ENCODE results near the gene ENTREP3. TPM values are rescaled to one million over a fixed set of nuclear protein-coding genes. Genes with fewer than 3 reads are reported as not detected.

The ENTREP3 gene
- total RNA-seq, 3 donors from 2014 or later (not counting 1 experiment from before 2014, with no cell fraction given) = 6.9 to 10.0 (median 8.9) TPM

- peak overlapping the region; percentile 92 for H3K4me3 Mint-ChIP-seq
- H3K9me3 ChIP-seq (ENCODE audit: control insufficient read depth, insufficient read depth, low read length) = no peaks in the 10 kb centered on the region
- peak overlapping the region; percentile 71 for H3K27ac ChIP-seq (ENCODE audit: low read length)
- 1% methylated on average over 41 of the region's 44 CpGs for WGBS (ENCODE audit: insufficient coverage)
- intact Hi-C loops (cut with micrococcal nuclease) = loop anchor here (2.0 kb wide), 1 partner anchor 22 kb away; no protein-coding TSS in a partner anchor
- H3K27me3 ChIP-seq (ENCODE audit: control insufficient read depth, insufficient read depth, low read length) = no peaks in the 10 kb centered on the region
- no peak for TF ChIP-seq CTCF (IDR thresholded peaks at IDR 0.05)
- no peaks in the 10 kb centered on the region for H3K9me3 Mint-ChIP-seq
- DNase-seq (no peak), ATAC-seq (peak; percentile 32 to 44 (median 42))
- peak overlapping the region; percentile 53 for H3K4me3 ChIP-seq (ENCODE audit: low read length)
- peaks cover 30% of the 10 kb centered on the region for H3K4me1 ChIP-seq (ENCODE audit: control insufficient read depth, insufficient read depth, low read length)
- H3K27ac Mint-ChIP-seq = peak overlapping the region; percentile 85 to 98
- H3K36me3 ChIP-seq (ENCODE audit: control insufficient read depth, insufficient read depth, low read length) = peaks cover 29% of the 10 kb centered on the region
- H3K4me1 Mint-ChIP-seq = peaks cover 41 to 48% of the 10 kb centered on the region in 2 donors
- H3K27me3 Mint-ChIP-seq (ENCODE audit: low read depth in 2 of 2) = no peaks in the 10 kb centered on the region
- peaks cover 10% of the 10 kb centered on the region for H3K36me3 Mint-ChIP-seq
Observed at GRCh38 chr1:155272466-155273342, 17.4 kb upstream of the ENTREP3 start.

GRCh38 chr1:155269381-155269780 is 14.1 kb upstream of the ENTREP3 start:
- DNase-seq (no peak), ATAC-seq (no peak)
- WGBS (ENCODE audit: insufficient coverage) = 98% methylated on average over 21 of the region's 21 CpGs
- Histone ChIP-seq H3K4me1 (ENCODE audit: control insufficient read depth, insufficient read depth, low read length) (peaks cover 17% of the 10 kb centered on the region), H3K27ac (ENCODE audit: low read length) (no peak overlapping the region), H3K27me3 (ENCODE audit: control insufficient read depth, insufficient read depth, low read length) (no peaks in the 10 kb centered on the region), H3K9me3 (ENCODE audit: control insufficient read depth, insufficient read depth, low read length) (no peaks in the 10 kb centered on the region), H3K4me3 (ENCODE audit: low read length) (no peak overlapping the region), H3K36me3 (ENCODE audit: control insufficient read depth, insufficient read depth, low read length) (peaks cover 57% of the 10 kb centered on the region)
- Mint-ChIP-seq H3K27ac (no peak overlapping the region), H3K27me3 (ENCODE audit: low read depth in 2 of 2) (no peaks in the 10 kb centered on the region), H3K4me3 (no peak overlapping the region), H3K4me1 (peaks cover 24 to 31% of the 10 kb centered on the region in 2 donors), H3K9me3 (no peaks in the 10 kb centered on the region), H3K36me3 (peaks cover 22% of the 10 kb centered on the region)
- intact Hi-C loops (cut with micrococcal nuclease) = no loop called here
- TF ChIP-seq CTCF (IDR thresholded peaks at IDR 0.05) = no peak

DNA sequence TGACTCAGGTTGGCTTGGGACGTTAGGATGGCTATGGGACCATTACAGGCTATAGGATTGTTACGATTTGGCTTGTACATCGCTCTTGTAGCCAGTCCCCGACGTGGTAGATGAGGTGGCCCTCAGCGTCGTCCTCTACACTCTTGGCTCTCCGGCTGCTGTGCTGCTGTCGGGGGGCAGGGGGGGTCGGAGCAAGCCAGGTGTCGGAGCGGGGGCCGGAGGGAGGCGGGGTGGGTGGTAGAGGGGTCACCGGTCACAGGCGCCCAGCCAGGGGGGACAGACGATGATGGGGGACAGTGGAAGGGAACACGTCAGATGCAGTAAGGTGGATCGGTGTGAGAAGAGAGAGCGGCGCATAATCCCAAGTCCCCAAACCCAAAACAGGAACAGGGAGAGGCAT is 13.3 kb upstream of the ENTREP3 start:
- DNase-seq (no peak), ATAC-seq (no peak)
- H3K4me3 ChIP-seq (ENCODE audit: low read length) = no peak overlapping the region
- 97% methylated on average over 18 of the region's 21 CpGs for WGBS (ENCODE audit: insufficient coverage)
- no peaks in the 10 kb centered on the region for H3K27me3 ChIP-seq (ENCODE audit: control insufficient read depth, insufficient read depth, low read length)
- Mint-ChIP-seq H3K4me3 (no peak overlapping the region), H3K4me1 (peaks cover 25 to 28% of the 10 kb centered on the region in 2 donors), H3K36me3 (peaks cover 22% of the 10 kb centered on the region), H3K9me3 (no peaks in the 10 kb centered on the region), H3K27ac (no peak overlapping the region), H3K27me3 (ENCODE audit: low read depth in 2 of 2) (no peaks in the 10 kb centered on the region)
- H3K9me3 ChIP-seq (ENCODE audit: control insufficient read depth, insufficient read depth, low read length) = no peaks in the 10 kb centered on the region
- intact Hi-C loops (cut with micrococcal nuclease) = no loop called here
- H3K27ac ChIP-seq (ENCODE audit: low read length) = no peak overlapping the region
- H3K4me1 ChIP-seq (ENCODE audit: control insufficient read depth, insufficient read depth, low read length) = peaks cover 11% of the 10 kb centered on the region
- H3K36me3 ChIP-seq (ENCODE audit: control insufficient read depth, insufficient read depth, low read length) = peaks cover 63% of the 10 kb centered on the region
- TF ChIP-seq CTCF (IDR thresholded peaks at IDR 0.05) = no peak

Data from natural killer cell (primary cell).